Mesendoderm (in vitro differentiated cells): ENCODE data around the gene RRN3.

Source experiments
- DNase-seq: peaks from one replicate; pipeline ENCODE4 v3.0.0; 2013
- H2AK5ac ChIP-seq: 2 replicates; pipeline ENCODE4 v1.6.1; 2013; ENCODE audit warnings: low read length, inconsistent platforms
- H2BK120ac ChIP-seq: 2 replicates; pipeline ENCODE4 v1.6.1; 2013; ENCODE audit warnings: low read depth, mild to moderate bottlenecking, low read length, moderate library complexity, mixed read lengths
- H2BK15ac ChIP-seq: replicated peaks from 2 replicates; pipeline ENCODE4 v1.6.1; 2013; ENCODE audit warnings: low read depth, mild to moderate bottlenecking, moderate library complexity
- H2BK5ac ChIP-seq: 2 replicates; pipeline ENCODE4 v1.6.1; 2013; ENCODE audit warnings: low read length, inconsistent platforms
- H3K18ac ChIP-seq: 2 replicates; pipeline ENCODE4 v1.6.1; 2013; ENCODE audit warnings: mild to moderate bottlenecking, low read length, mixed read lengths
- H3K23ac ChIP-seq: one replicate; pipeline ENCODE4 v1.6.1; 2013; ENCODE audit warnings: low read length
- H3K27ac ChIP-seq: 2 replicates; pipeline ENCODE4 v1.5.1; 2013; ENCODE audit warnings: low read depth, mild to moderate bottlenecking, inconsistent platforms, low read length, moderate library complexity
- H3K27me3 ChIP-seq: 2 replicates; pipeline ENCODE4 v1.6.1; 2013; ENCODE audit warnings: low read length, control low read depth, mild to moderate bottlenecking, inconsistent platforms; ENCODE audit not compliant: insufficient read depth, poor library complexity
- H3K36me3 ChIP-seq: 2 replicates; pipeline ENCODE4 v1.6.1; 2013; ENCODE audit warnings: low read length, inconsistent platforms; ENCODE audit not compliant: control insufficient read depth, insufficient read depth
- H3K4ac ChIP-seq: one replicate; pipeline ENCODE4 v1.6.1; 2013; ENCODE audit warnings: low read depth, mild to moderate bottlenecking, low read length, moderate library complexity
- H3K4me1 ChIP-seq: 2 replicates; pipeline ENCODE4 v1.6.1; 2013; ENCODE audit warnings: low read depth, low read length, inconsistent platforms; ENCODE audit not compliant: control insufficient read depth
- H3K4me2 ChIP-seq: 2 replicates; pipeline ENCODE4 v1.6.1; 2013; ENCODE audit warnings: low read length
- H3K4me3 ChIP-seq: 2 replicates; pipeline ENCODE4 v1.5.1; 2013; ENCODE audit warnings: mild to moderate bottlenecking, low read length
- H3K56ac ChIP-seq: one replicate; pipeline ENCODE4 v1.6.1; 2013; ENCODE audit warnings: low read length
- H3K79me1 ChIP-seq: 2 replicates; pipeline ENCODE4 v1.6.1; 2013; ENCODE audit warnings: low read length, inconsistent platforms
- H3K79me2 ChIP-seq: 2 replicates; pipeline ENCODE4 v1.6.1; 2013; ENCODE audit warnings: mild to moderate bottlenecking, low read length; ENCODE audit not compliant: control insufficient read depth, insufficient read depth
- H3K9ac ChIP-seq: 2 replicates; pipeline ENCODE4 v1.6.1; 2013; ENCODE audit warnings: low read length, inconsistent platforms
- H4K5ac ChIP-seq: one replicate; pipeline ENCODE4 v1.6.1; 2013; ENCODE audit warnings: low read length
- H4K8ac ChIP-seq: one replicate; pipeline ENCODE4 v1.6.1; 2013; ENCODE audit warnings: low read depth, mild to moderate bottlenecking, control low read depth, low read length, moderate library complexity
- WGBS: extraction: QIAGEN DNeasy Blood & Tissue Kit; methylation state at CpG from one replicate; pipeline ENCODE4 v1.1.7; 2013; ENCODE audit warnings: low lambda C conversion rate, missing lambda C conversion rate; ENCODE audit not compliant: insufficient coverage; ENCODE audit errors: extremely low coverage; 5-methylcytosine and 5-hydroxymethylcytosine counted together

RRN3 gene

DNA sequence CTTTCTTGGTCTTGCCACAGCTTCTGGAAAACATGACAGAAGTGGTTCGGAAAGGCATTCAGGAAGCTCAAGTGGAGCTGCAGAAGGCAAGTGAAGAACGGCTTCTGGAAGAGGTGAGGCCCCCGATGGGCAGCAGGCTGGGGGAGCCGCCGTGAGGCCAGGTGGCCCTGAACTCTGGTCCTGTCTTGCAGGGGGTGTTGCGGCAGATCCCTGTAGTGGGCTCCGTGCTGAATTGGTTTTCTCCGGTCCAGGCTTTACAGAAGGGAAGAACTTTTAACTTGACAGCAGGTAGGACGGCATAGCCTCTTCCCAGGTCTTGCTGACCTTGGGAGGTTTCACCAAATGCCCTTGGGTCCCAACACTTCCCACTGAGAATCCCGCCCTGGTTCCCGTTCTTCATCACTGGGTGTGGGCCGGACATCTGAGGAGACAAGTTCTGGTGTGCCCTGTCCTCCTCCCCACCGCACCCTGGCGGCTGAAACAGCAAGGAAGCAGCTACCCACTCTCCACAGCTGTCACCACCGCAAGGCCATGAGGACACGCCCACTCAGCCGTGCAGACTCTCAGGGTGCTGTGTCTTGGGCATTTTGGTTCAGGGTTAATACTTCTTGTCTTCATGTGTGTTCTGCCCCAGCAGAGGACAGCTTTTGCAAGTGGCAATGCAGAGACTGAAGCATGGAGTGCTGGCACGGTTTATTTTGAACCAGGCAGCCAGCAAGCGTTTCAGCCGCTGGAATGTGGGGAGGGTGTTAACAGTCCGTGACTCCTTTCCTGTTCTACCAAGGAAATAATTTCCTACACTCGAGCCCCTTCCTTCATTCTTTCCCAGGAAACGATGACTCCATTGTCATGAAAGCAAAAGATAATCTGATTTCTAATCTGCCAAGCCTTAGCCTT is 59.6 kb downstream of the RRN3 start:
- no peak overlapping the region for H3K4me2 ChIP-seq
- no peak overlapping the region for H3K23ac ChIP-seq
- H3K4me3 ChIP-seq: no peak overlapping the region
- H3K4me1 ChIP-seq: no peaks in the 10 kb centered on the region
- no peaks in the 10 kb centered on the region for H3K27me3 ChIP-seq
- H2BK15ac ChIP-seq: no peak overlapping the region
- no peak overlapping the region for H3K4ac ChIP-seq
- DNase-seq: no peak
- no peak overlapping the region for H2BK5ac ChIP-seq
- H3K79me1 ChIP-seq: no peaks in the 10 kb centered on the region
- no peak overlapping the region for H3K9ac ChIP-seq
- H3K79me2 ChIP-seq: no peaks in the 10 kb centered on the region
- H4K8ac ChIP-seq: no peak overlapping the region
- no peak overlapping the region for H3K18ac ChIP-seq
- H2AK5ac ChIP-seq: no peak overlapping the region
- H3K27ac ChIP-seq: no peak overlapping the region
- WGBS: no CpG with 5 or more reads among the region's 23 CpGs
- no peak overlapping the region for H2BK120ac ChIP-seq
- no peak overlapping the region for H3K56ac ChIP-seq
- no peak overlapping the region for H4K5ac ChIP-seq
- H3K36me3 ChIP-seq: peaks cover 21% of the 10 kb centered on the region

DNA sequence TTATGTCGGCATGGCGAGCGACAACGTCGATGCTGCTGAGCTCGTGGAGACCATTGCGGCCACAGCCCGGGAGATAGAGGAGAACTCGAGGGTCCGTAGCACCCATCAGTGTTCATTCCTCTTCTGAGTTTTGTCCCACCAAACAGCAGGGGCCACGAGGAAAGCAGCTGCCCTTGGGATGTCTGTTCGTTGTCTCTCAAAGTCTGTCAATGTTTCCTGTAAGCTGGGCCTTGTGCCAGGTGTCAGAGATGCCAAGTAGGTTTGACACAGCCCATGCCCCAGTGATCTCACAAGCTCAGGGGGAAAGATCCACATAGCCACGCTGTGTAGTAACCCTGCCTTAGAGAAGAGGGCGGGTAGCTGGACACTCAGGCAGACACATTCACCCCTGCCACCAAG is 60.8 kb downstream of the RRN3 start:
- Histone ChIP-seq H3K4me1 (no peaks in the 10 kb centered on the region), H2BK120ac (no peak overlapping the region), H3K4ac (no peak overlapping the region), H4K5ac (no peak overlapping the region), H2AK5ac (no peak overlapping the region), H3K36me3 (peaks cover 17% of the 10 kb centered on the region), H3K4me3 (no peak overlapping the region), H4K8ac (no peak overlapping the region), H2BK5ac (no peak overlapping the region), H3K79me2 (no peaks in the 10 kb centered on the region), H3K18ac (no peak overlapping the region), H3K23ac (no peak overlapping the region), H3K9ac (no peak overlapping the region), H3K79me1 (no peaks in the 10 kb centered on the region), H3K27me3 (no peaks in the 10 kb centered on the region), H3K4me2 (no peak overlapping the region), H2BK15ac (no peak overlapping the region), H3K56ac (no peak overlapping the region), H3K27ac (no peak overlapping the region)
- no peak for DNase-seq
- WGBS: no CpG with 5 or more reads among the region's 14 CpGs

DNA sequence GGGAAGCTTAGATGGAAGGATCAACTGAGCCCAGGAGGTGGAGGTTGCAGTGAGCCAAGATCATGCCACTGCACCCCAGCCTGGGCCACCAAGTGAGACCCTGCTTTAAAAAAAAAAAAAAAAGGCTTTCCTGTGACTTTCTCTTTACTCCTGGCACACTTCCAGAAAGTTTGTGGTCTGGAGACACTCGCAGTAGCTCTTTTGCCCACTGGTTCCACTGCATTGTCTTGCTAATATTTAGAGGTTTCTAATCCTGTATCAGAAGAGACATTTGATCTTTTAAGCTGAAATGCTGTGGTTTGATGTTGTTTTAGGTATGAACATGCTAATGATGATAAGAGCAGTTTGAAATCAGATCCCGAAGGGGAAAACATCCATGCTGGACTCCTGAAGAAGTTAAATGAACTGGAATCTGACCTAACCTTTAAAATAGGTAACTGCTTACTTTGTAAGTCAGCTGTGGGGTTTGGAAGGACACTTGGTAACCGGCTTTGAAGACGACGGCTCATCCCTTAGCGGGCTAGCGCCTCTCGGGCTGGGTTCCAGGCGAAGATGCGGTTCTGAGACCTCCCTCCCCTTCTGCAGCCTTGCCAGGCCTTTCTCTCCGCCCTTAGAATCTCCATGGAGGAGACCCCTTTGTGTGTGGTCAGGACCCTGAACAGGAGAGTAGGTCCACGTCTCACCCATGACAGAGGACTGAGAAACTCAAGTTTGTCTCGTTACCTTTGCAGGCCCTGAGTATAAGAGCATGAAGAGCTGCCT is 61.3 kb downstream of the RRN3 start:
- Histone ChIP-seq H3K4me3 (no peak overlapping the region), H3K79me2 (no peaks in the 10 kb centered on the region), H2BK15ac (no peak overlapping the region), H3K36me3 (peaks cover 17% of the 10 kb centered on the region), H2BK5ac (no peak overlapping the region), H3K23ac (no peak overlapping the region), H3K18ac (no peak overlapping the region), H3K4ac (no peak overlapping the region), H3K27me3 (no peaks in the 10 kb centered on the region), H3K56ac (no peak overlapping the region), H4K5ac (no peak overlapping the region), H4K8ac (no peak overlapping the region), H3K79me1 (no peaks in the 10 kb centered on the region), H2BK120ac (no peak overlapping the region), H3K4me1 (no peaks in the 10 kb centered on the region), H3K9ac (no peak overlapping the region), H3K4me2 (no peak overlapping the region), H2AK5ac (no peak overlapping the region), H3K27ac (no peak overlapping the region)
- WGBS: no CpG with 5 or more reads among the region's 13 CpGs
- no peak for DNase-seq

DNA sequence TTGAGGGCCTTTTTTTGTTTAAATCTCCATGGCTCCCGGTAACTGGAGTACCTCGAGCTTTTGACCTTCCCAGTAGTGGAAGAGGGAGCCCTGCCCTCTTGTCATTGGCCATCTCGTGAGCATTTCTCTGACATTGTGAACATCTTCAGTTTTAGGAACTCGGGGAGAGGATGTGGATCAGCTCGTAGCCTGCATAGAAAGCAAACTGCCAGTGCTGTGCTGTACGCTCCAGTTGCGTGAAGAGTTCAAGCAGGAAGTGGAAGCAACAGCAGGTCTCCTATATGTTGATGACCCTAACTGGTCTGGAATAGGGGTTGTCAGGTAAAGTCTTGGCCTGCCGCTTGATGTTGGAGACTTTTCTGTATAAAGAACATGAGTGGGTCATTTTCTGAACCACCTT is 62.5 kb downstream of the RRN3 start:
- no peak overlapping the region for H2BK15ac ChIP-seq
- no peak overlapping the region for H2BK120ac ChIP-seq
- H3K4ac ChIP-seq: no peak overlapping the region
- no peaks in the 10 kb centered on the region for H3K4me1 ChIP-seq
- no peaks in the 10 kb centered on the region for H3K27me3 ChIP-seq
- H3K4me2 ChIP-seq: no peak overlapping the region
- H3K18ac ChIP-seq: no peak overlapping the region
- H3K79me2 ChIP-seq: no peaks in the 10 kb centered on the region
- WGBS: no CpG with 5 or more reads among the region's 8 CpGs
- H4K5ac ChIP-seq: no peak overlapping the region
- H2BK5ac ChIP-seq: no peak overlapping the region
- no peak for DNase-seq
- no peak overlapping the region for H3K27ac ChIP-seq
- no peak overlapping the region for H3K4me3 ChIP-seq
- no peak overlapping the region for H3K56ac ChIP-seq
- peaks cover 17% of the 10 kb centered on the region for H3K36me3 ChIP-seq
- H3K9ac ChIP-seq: no peak overlapping the region
- no peak overlapping the region for H4K8ac ChIP-seq
- H2AK5ac ChIP-seq: no peak overlapping the region
- no peaks in the 10 kb centered on the region for H3K79me1 ChIP-seq
- H3K23ac ChIP-seq: no peak overlapping the region

DNA sequence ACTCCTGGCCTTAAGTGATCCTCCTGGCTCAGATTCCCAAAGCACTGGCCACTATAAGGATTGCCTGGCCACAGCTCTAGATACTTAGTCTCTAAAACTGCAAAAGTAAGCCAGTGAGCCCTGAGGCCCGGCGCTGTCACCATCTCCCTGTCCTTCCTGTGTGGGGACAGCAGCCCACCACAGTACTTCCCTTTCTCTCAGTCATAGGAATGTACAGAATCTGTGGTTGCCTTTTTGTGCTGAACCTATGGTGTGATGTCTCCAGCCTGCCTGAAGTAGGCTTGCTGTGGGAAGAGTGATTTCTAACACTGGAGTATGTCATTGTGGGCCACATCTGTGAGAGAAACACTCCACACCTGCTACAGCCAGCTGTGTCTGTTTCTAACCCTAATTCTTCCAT is 62.9 kb downstream of the RRN3 start:
- no peak overlapping the region for H2AK5ac ChIP-seq
- H3K18ac ChIP-seq: no peak overlapping the region
- no peak overlapping the region for H3K56ac ChIP-seq
- no peaks in the 10 kb centered on the region for H3K79me2 ChIP-seq
- WGBS: no CpG with 5 or more reads among the region's 2 CpGs
- H3K27me3 ChIP-seq: no peaks in the 10 kb centered on the region
- no peak overlapping the region for H4K5ac ChIP-seq
- DNase-seq: no peak
- no peak overlapping the region for H4K8ac ChIP-seq
- H3K36me3 ChIP-seq: peaks cover 17% of the 10 kb centered on the region
- no peak overlapping the region for H3K27ac ChIP-seq
- H3K4ac ChIP-seq: no peak overlapping the region
- no peak overlapping the region for H3K4me3 ChIP-seq
- H2BK15ac ChIP-seq: no peak overlapping the region
- H2BK5ac ChIP-seq: no peak overlapping the region
- no peak overlapping the region for H2BK120ac ChIP-seq
- no peak overlapping the region for H3K4me2 ChIP-seq
- H3K79me1 ChIP-seq: no peaks in the 10 kb centered on the region
- no peaks in the 10 kb centered on the region for H3K4me1 ChIP-seq
- no peak overlapping the region for H3K9ac ChIP-seq
- no peak overlapping the region for H3K23ac ChIP-seq
